Measurements from ENCODE around the gene SYT3. TPM values are rescaled to one million over a fixed set of nuclear protein-coding genes. Genes with fewer than 3 reads are reported as not detected.

SYT3 gene, protein sequence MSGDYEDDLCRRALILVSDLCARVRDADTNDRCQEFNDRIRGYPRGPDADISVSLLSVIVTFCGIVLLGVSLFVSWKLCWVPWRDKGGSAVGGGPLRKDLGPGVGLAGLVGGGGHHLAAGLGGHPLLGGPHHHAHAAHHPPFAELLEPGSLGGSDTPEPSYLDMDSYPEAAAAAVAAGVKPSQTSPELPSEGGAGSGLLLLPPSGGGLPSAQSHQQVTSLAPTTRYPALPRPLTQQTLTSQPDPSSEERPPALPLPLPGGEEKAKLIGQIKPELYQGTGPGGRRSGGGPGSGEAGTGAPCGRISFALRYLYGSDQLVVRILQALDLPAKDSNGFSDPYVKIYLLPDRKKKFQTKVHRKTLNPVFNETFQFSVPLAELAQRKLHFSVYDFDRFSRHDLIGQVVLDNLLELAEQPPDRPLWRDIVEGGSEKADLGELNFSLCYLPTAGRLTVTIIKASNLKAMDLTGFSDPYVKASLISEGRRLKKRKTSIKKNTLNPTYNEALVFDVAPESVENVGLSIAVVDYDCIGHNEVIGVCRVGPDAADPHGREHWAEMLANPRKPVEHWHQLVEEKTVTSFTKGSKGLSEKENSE
- total RNA-seq (under 1 TPM in 1 of 4 donors, not detected in 3; 0.26 TPM), polyA plus RNA-seq (under 1 TPM in 2 of 3 donors, not detected in 1; 0.07 to 0.12 TPM)
- long read RNA-seq, donor 1 = 0 reads
- long read RNA-seq, donor 2 = 0 reads

DNA sequence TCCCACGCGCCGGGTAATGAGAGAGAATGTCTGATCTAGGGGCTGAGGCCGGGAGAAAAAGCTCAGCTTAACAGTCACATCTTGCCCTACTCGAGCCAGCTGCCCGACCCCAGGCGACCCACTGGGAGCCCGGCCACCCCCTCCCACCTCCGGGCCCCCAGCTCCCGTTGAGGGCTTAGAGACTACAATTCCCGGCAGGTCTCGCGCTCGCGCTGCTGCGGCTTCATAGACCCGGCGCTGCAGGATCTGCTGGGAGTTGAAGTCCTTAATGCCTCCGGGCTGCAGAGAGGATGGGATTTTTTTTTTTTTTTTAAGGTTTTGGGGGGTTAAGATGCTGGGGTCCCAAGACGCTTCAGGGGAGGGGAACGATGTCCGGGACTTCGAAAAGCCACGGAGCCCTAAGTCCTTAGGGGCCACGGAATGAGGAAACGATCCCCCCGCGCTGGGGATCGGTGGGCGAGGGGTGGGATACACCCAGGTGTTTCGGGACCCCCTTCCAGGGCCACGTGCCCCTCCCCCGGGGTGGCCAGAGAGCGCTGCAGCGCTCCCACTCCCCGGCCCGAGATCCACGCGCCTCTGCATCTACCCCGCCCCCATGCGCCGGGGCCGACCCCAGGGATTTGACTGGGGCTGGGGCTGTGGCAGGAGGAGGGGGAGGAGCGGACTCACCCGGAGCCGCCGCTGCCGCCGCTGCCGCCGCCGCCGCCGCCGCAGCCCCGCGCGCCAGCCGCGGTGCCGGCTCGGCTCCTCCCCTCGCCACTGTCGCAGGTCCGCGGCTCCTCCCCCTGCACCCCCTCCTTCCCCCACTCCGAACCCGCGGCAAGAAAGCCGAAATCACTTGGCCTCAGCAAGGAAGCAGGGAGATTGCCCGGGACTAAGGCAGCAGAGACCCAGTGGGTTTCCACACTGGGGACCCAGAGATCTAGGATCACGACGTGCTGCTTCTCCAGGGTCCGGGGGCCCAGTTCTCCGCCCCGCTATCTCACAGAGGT is at the start of gene SYT3:
Gene SYT3 (minus strand): TSS at position 761 of the 992 bp plus-strand sequence. CDS start 2,470 bp downstream, outside the sequence.
- Histone ChIP-seq H3K9me3 (no peaks in the 10 kb centered on the region), H3K27me3 (ENCODE audit: insufficient read depth in 3 of 3, low read length in 2 of 3) (peaks cover 0 to 50% (median 27%) of the 10 kb centered on the region in 3 donors), H3K4me3 (no peak within 1 kb of the TSS), H3K36me3 (ENCODE audit: insufficient read depth in 1 of 2, low read depth in 1 of 2) (no peaks in the 10 kb centered on the region), H3K27ac (no peak within 1 kb of the TSS), H3K4me1 (no peaks in the 10 kb centered on the region)
- peak in 1 of 4 donors; percentile 54 for ATAC-seq
- intact Hi-C loops (cut with DNase I) = no loop called here
- TF ChIP-seq, protein P1, sequence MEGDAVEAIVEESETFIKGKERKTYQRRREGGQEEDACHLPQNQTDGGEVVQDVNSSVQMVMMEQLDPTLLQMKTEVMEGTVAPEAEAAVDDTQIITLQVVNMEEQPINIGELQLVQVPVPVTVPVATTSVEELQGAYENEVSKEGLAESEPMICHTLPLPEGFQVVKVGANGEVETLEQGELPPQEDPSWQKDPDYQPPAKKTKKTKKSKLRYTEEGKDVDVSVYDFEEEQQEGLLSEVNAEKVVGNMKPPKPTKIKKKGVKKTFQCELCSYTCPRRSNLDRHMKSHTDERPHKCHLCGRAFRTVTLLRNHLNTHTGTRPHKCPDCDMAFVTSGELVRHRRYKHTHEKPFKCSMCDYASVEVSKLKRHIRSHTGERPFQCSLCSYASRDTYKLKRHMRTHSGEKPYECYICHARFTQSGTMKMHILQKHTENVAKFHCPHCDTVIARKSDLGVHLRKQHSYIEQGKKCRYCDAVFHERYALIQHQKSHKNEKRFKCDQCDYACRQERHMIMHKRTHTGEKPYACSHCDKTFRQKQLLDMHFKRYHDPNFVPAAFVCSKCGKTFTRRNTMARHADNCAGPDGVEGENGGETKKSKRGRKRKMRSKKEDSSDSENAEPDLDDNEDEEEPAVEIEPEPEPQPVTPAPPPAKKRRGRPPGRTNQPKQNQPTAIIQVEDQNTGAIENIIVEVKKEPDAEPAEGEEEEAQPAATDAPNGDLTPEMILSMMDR (IDR thresholded peaks at IDR 0.05) = no peak
- DNase-seq = no peak
- 3 to 5% (median 4%) methylated on average over 42 to 74 of the region's 76 CpGs for WGBS, 3 donors

DNA sequence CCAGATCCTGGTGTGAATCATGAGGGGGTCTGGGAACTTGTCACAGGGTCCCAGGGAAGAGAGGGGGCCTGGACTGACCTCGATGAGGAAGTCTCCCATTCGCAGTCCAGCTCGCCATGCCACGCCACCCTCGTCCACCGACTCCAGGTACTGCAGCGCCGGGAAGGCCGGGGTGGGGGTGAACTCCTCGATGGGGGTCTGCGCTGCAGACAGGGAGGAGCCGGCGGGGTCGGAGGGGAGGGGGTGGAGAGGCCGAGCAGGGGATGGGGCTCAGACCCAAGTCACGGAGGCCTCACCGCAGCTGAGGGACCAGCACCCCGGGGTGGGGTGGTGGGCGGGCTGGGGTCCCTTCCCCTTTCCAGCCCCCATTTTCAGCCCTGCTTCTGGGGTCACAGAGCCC is 49.1 kb upstream of the SYT3 start:
- Histone ChIP-seq H3K27me3 (ENCODE audit: insufficient read depth in 3 of 3, low read length in 2 of 3) (peaks cover 0 to 65% (median 19%) of the 10 kb centered on the region in 3 donors), H3K4me3 (no peak overlapping the region), H3K27ac (no peak overlapping the region), H3K36me3 (ENCODE audit: insufficient read depth in 1 of 2, low read depth in 1 of 2) (no peaks in the 10 kb centered on the region), H3K9me3 (no peaks in the 10 kb centered on the region), H3K4me1 (no peaks in the 10 kb centered on the region)
- DNase-seq (no peak), ATAC-seq (no peak)
- 65 to 79% (median 70%) methylated on average over 18 to 19 of the region's 19 CpGs for WGBS, 3 donors
- intact Hi-C loops (cut with DNase I) = no loop called here
- TF ChIP-seq, protein P1 (IDR thresholded peaks at IDR 0.05) = no peak

DNA sequence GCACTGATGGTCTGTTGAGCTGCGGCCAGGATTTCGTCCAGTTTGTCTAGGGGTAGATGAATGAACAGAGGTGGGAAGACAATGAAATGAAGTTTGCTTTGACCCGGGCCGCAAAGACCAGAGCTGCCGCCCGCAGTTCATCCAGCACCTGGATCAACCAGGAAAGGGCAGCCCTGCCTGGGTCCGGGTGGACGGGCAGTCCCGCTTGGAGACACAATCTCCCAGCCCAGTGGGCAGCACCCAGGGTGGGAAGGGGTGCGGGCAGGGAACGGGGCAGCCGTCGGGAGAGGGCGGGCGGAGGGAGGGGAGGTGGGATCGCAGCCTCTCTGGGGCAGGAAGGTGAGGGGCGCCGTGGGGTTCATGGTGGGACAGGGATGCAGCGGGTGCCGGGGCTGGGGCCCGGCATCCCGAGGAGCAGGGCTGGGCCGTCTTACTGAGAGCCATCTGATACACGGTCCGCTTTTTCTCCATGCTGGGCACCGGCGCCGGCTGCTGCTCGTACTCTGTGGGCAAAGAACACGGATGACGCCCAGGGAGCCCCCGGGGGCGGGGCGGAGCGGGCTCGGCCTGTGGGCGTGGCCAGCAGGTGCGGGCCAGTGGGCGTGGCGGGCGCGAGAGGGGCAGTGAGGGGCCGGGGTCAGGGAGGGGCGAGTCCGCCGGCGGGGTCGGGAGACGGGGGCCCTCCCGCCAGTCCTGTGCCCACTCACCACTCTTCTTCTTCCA is 46.8 kb upstream of the SYT3 start:
- ATAC-seq (no peak), DNase-seq (no peak)
- intact Hi-C loops (cut with DNase I) = no loop called here
- 23 to 33% (median 28%) methylated on average over 32 to 50 of the region's 50 CpGs for WGBS, 3 donors
- no peaks in the 10 kb centered on the region for H3K4me1 ChIP-seq
- H3K27me3 ChIP-seq (ENCODE audit: insufficient read depth in 3 of 3, low read length in 2 of 3) = peaks cover 0 to 56% (median 15%) of the 10 kb centered on the region in 3 donors
- H3K36me3 ChIP-seq (ENCODE audit: insufficient read depth in 1 of 2, low read depth in 1 of 2) = no peaks in the 10 kb centered on the region
- H3K9me3 ChIP-seq = no peaks in the 10 kb centered on the region
- no peak overlapping the region for H3K27ac ChIP-seq
- no peak overlapping the region for H3K4me3 ChIP-seq
- TF ChIP-seq, protein P1 (IDR thresholded peaks at IDR 0.05) = no peak
